Choroid plexus epithelial cell (primary cell): ENCODE results near the gene FHIP1A.
"Not testable (repeated sequence)": the region's sequence is repeated elsewhere in the genome, so short reads cannot be mapped to it uniquely, and the experiment has no call there.

Experiments
- DNase-seq: peaks from one replicate; pipeline ENCODE4 v3.0.0-alpha.2; 2010; ENCODE audit warnings: low read depth
- H3K4me3 ChIP-seq: 2 replicates; pipeline ENCODE4 v1.5.1; 2011; ENCODE audit warnings: low read depth, mild to moderate bottlenecking, control low read depth, low read length, moderate library complexity
- TF ChIP-seq, protein P1 (sequence below): conservative IDR thresholded peaks from 2 replicates; pipeline ENCODE4 v1.5.1; 2011; ENCODE audit warnings: low read depth, mild to moderate bottlenecking, control low read depth, inconsistent platforms, low read length, moderate library complexity

Gene FHIP1A

DNA sequence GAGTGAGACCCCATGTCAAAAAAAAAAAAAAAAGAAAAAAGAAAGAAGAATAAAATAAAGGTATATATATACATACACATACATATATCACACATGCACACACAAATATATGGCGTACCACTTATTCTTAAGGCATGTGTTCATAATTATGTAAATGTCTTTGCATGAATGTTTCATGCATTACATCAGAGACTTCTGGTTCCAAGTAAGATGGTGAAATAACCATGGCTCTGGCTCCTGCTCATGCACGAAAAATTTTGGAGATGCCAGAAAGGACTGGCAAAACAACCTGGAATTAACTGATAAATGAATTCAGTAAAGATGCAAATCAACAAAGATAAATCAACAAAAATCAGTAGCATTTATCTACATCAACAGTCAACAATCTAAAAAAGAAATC, 19.7 kb upstream of the FHIP1A start:
- no peak for DNase-seq
- TF ChIP-seq, protein P1, sequence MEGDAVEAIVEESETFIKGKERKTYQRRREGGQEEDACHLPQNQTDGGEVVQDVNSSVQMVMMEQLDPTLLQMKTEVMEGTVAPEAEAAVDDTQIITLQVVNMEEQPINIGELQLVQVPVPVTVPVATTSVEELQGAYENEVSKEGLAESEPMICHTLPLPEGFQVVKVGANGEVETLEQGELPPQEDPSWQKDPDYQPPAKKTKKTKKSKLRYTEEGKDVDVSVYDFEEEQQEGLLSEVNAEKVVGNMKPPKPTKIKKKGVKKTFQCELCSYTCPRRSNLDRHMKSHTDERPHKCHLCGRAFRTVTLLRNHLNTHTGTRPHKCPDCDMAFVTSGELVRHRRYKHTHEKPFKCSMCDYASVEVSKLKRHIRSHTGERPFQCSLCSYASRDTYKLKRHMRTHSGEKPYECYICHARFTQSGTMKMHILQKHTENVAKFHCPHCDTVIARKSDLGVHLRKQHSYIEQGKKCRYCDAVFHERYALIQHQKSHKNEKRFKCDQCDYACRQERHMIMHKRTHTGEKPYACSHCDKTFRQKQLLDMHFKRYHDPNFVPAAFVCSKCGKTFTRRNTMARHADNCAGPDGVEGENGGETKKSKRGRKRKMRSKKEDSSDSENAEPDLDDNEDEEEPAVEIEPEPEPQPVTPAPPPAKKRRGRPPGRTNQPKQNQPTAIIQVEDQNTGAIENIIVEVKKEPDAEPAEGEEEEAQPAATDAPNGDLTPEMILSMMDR: no peak
- H3K4me3 ChIP-seq: no peak overlapping the region

DNA sequence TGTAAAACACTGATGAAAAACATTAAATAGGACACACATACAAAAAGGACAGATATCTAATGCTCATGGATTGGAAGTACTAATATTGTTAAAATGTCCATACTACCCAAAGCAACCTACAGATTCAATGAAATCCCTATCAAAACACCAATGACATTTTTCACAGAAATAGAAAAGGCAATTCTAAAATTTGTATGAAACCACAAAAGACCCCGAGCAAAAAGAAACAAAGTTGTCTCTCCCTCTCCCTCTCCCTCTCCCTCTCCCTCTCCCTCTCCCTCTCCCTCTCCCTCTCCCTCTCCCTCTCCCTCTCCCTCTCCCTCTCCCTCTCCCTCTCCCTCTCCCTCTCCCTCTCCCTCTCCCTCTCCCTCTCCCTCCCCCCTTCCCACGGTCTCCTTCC, 19.2 kb upstream of the FHIP1A start:
- DNase-seq, H3K4me3 ChIP-seq: not testable (repeated sequence)

DNA sequence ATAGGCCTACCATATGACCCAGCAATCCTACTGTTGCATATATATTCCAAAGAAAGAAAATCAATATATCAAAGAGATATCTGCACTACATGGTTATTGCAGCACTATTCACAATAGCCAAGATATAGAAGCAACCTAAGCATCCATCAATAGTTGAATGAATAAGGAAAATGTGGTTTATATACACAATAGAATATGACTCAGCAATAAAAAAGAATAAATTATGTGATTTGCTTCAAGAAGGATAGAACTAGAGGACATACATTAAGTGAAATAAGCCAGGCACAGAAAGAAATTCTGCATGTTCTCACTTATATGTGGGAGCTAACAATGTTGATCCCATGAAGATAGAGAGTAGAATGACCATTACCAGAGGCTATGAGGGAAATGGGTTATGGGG, 13.1 kb upstream of the FHIP1A start:
- DNase-seq: no peak
- H3K4me3 ChIP-seq: no peak overlapping the region
- TF ChIP-seq, protein P1: no peak

DNA sequence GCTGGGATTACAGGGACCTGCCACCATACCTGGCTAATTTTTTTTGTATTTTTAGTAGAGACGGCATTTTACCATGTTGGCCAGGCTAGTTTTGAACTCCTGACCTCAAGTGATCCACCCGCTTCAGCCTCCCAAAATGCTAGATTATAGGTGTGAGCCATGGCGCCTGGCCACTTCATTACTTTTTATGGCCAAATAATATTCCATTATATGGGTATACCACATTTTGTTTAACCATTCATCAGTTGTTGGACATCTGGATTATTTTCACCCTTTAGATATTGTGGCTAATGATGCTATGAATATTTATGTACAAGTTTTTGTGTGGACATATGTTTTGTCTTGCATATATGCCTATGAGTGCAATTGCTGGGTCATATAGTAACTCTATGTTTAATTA, 8.6 kb upstream of the FHIP1A start:
- TF ChIP-seq, protein P1: no peak
- DNase-seq: no peak
- H3K4me3 ChIP-seq: no peak overlapping the region

DNA sequence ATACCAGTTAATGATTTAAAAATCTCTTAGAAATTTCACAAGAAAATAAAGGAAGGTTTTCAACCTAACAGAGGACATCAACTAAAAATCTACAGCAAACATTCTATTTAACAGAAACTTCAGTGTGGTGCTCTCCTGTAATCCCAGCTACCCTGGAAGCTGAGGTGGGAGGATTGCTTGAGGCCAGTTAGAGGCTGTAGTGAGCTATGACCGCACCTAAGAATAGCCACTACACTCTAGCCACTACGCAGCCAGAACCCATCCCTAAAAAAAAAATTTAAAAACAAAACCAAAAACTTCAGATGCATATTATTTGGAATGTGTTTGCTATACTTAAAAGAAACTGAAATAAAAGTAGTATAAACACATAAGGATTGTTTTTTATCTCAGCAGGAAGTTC, 7.2 kb upstream of the FHIP1A start:
- no peak for DNase-seq
- no peak overlapping the region for H3K4me3 ChIP-seq
- TF ChIP-seq, protein P1: no peak

DNA sequence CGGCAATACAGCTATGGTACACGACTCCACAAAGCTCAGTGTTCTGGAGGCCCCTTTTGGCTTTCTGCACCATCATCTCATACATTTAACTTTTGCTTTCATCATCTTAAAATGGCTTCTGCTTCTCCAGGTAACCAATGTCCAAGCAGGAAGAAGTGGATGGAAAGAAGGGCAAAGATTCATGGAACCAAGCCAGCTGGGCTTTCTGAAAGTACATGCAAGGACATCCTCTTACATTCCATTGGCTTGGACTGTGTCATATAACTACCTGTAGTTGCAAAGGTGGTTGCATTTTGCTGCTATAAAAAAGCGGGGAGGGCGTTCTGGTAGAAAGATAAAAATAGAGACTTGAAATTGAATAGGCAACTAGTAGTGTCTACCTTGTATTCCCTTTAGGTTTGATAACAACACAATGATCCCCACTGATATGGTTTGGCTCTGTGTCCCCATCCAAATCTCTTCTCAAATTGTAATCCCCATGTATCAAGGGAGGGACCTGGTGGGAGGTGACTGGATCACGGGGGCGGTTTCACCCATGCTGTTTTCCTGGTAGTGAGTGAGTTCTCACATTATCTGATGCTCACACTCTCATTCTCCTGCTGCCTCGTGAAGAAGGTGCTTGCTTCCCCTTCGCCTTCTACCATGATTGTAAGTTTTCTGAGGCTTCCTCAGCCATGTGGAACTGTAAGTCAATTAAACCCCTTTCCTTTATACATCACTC, 6.7 kb upstream of the FHIP1A start:
- no peak overlapping the region for H3K4me3 ChIP-seq
- DNase-seq: no peak
- TF ChIP-seq, protein P1: no peak

DNA sequence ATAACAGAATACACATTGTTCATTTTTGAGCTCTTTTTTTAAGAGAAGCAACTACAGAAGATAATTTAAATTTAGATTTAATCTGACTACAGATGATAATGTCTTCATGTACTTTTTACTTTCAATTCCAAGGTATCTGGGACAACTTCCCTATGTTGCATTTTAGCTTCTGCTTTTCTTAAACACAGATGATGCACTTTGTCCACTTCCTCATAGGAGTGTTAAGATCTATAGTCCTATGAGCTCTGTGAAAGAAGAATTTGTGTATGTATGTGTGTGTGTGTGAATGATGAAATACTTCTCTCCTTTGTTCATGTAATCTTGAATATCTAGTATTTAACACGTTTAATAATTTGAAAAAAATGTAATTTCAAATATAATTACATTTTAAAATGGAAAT, 5.3 kb upstream of the FHIP1A start:
- TF ChIP-seq, protein P1: no peak
- DNase-seq: no peak
- no peak overlapping the region for H3K4me3 ChIP-seq

DNA sequence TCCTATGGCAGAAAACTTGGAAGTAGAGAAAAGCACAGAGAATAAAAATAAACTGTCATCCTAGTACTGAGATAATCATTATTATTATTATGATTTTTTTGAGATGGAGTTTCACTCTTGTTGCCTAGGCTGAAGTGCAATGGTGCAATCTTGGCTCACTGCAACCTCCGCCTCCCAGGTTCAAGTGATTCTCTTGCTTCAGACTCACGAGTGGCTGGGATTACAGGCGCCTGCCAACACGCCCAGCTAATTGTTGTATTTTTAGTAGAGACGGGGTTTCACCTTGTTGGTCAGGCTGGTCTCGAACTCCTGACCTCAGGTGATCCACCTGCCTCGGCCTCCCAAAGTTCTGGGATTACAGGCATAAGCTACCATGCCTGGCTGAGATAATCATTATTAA, 4.2 kb upstream of the FHIP1A start:
- not testable (repeated sequence) for H3K4me3 ChIP-seq, DNase-seq
